ENCODE measurements around the gene BMPR1B. TPM values are rescaled to one million over a fixed set of nuclear protein-coding genes. Genes with fewer than 3 reads are reported as not detected.
A peak's percentile ranks its signal among the peaks of the same experiment; 100 is the strongest.

Gene BMPR1B
- total RNA-seq, 4 donors from 2014 or later, result 10.5 to 40.9 (median 20.3) TPM

DNA sequence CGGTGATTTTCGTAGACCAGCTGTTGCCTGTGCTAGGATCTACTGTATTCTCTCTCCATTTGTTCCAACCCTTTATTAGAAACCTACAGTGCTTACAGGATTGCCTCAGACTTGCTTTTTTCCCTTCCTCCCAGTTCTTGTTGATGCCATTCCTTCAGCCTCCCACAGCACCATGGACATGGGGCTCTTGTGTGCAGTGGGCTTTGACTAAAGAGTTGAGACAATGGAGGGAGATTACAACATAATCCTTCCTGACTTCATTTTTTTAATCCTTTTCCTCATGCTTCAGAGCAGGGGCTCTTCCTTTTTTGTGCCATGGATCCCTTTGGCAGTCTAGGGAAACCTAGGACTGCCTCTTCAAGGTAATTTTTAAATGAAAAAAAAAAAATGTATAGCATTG is 92.1 kb downstream of the BMPR1B start:
- ATAC-seq, result no peak
- Histone ChIP-seq H3K27ac (no peak overlapping the region), H3K36me3 (no peaks in the 10 kb centered on the region), H3K9me3 (no peaks in the 10 kb centered on the region), H3K4me1 (no peaks in the 10 kb centered on the region), H3K4me3 (no peak overlapping the region), H3K27me3 (no peaks in the 10 kb centered on the region)
- TF ChIP-seq POLR2AphosphoS5 (IDR thresholded peaks at IDR 0.05), result no peak
- no peak for TF ChIP-seq CTCF (IDR thresholded peaks at IDR 0.05)
- TF ChIP-seq POLR2A (IDR thresholded peaks at IDR 0.05), result no peak
- TF ChIP-seq EP300 (IDR thresholded peaks at IDR 0.05), result no peak
- 79 to 81% methylated on average over 2 of the region's 2 CpGs for WGBS, 2 donors (ENCODE audit: low coverage in 1 of 2)

- ATAC-seq, result no peak
- TF ChIP-seq POLR2A (IDR thresholded peaks at IDR 0.05) (no peak), POLR2AphosphoS5 (IDR thresholded peaks at IDR 0.05) (no peak), CTCF (IDR thresholded peaks at IDR 0.05) (no peak), EP300 (IDR thresholded peaks at IDR 0.05) (no peak)
- H3K4me1 ChIP-seq, result no peaks in the 10 kb centered on the region
- H3K36me3 ChIP-seq, result no peaks in the 10 kb centered on the region
- no peak overlapping the region for H3K4me3 ChIP-seq
- 11 to 14% methylated on average over 1 of the region's 1 CpG for WGBS, 2 donors (ENCODE audit: low coverage in 1 of 2)
- H3K9me3 ChIP-seq, result no peaks in the 10 kb centered on the region
- no peaks in the 10 kb centered on the region for H3K27me3 ChIP-seq
- no peak overlapping the region for H3K27ac ChIP-seq
Measured at GRCh38 chr4:94852616-94853015, 94.9 kb downstream of the BMPR1B start.

DNA sequence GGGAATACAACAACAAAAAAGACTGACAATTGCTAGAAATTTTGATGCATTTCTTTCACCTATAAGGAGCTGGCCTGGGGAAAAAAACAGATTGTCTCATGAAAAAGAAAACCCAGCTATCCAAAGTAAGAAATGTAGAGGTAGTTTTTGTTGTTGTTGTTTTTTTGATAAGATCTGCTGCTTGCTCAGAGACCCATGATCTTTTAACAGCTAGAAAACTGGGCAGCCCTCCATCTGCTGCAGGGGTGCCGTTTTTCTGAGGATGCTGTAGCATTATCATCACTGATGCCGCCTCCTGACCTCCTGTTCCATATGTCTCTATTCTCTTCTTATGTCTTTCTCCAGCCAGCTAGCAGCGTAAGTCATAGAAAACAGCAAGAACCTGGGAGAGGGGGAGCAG is 98.3 kb downstream of the BMPR1B start:
- Histone ChIP-seq H3K4me3 (no peak overlapping the region), H3K27ac (no peak overlapping the region), H3K36me3 (no peaks in the 10 kb centered on the region), H3K27me3 (no peaks in the 10 kb centered on the region), H3K4me1 (no peaks in the 10 kb centered on the region), H3K9me3 (no peaks in the 10 kb centered on the region)
- WGBS, 2 donors (ENCODE audit: low coverage in 1 of 2), result 71 to 81% methylated on average over 1 to 2 of the region's 3 CpGs
- no peak for TF ChIP-seq CTCF (IDR thresholded peaks at IDR 0.05)
- TF ChIP-seq EP300 (IDR thresholded peaks at IDR 0.05), result no peak
- TF ChIP-seq POLR2A (IDR thresholded peaks at IDR 0.05), result no peak
- no peak for TF ChIP-seq POLR2AphosphoS5 (IDR thresholded peaks at IDR 0.05)
- ATAC-seq, result no peak

DNA sequence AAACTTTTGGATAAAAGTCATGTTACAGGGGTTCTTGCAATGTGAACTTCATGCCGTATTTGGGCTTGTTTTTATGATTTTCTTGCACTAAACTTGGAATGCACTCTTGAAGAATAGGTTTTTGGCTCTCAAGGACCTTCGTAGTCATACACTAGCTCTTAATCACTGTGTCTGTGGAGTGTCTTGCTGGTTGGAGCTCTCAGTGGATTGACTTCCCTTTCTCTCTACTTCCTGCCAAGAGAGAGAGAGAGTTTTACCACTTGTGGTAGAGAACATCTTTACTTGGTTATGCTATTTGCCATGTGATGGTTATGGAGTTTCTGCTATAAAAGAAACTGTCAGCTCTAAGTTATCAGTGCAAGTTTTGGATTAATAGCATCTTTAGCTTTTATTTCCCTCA is 112.4 kb downstream of the BMPR1B start:
- Histone ChIP-seq H3K27ac (peak overlapping the region in 1 of 4 donors; percentile 36), H3K36me3 (no peaks in the 10 kb centered on the region), H3K9me3 (no peaks in the 10 kb centered on the region), H3K27me3 (no peaks in the 10 kb centered on the region), H3K4me1 (peaks cover 0 to 33% (median 0%) of the 10 kb centered on the region in 3 donors), H3K4me3 (no peak overlapping the region)
- ATAC-seq, result no peak
- no peak for TF ChIP-seq EP300 (IDR thresholded peaks at IDR 0.05)
- no peak for TF ChIP-seq POLR2A (IDR thresholded peaks at IDR 0.05)
- TF ChIP-seq CTCF (IDR thresholded peaks at IDR 0.05), result no peak
- no peak for TF ChIP-seq POLR2AphosphoS5 (IDR thresholded peaks at IDR 0.05)
- 39 to 50% methylated on average over 2 of the region's 2 CpGs for WGBS, 2 donors (ENCODE audit: low coverage in 1 of 2)

GRCh38 chr4:94871644-94872305 is 114.0 kb downstream of the BMPR1B start:
- no peaks in the 10 kb centered on the region for H3K36me3 ChIP-seq
- H3K27me3 ChIP-seq, result no peaks in the 10 kb centered on the region
- no peak overlapping the region for H3K4me3 ChIP-seq
- H3K4me1 ChIP-seq, result peaks cover 0 to 33% (median 0%) of the 10 kb centered on the region in 3 donors
- WGBS, 2 donors (ENCODE audit: low coverage in 1 of 2), result 30 to 34% methylated on average over 4 of the region's 4 CpGs
- peak overlapping the region in 3 of 4 donors; percentile 0 to 24 (median 8) for H3K27ac ChIP-seq
- no peak for TF ChIP-seq POLR2A (IDR thresholded peaks at IDR 0.05)
- TF ChIP-seq POLR2AphosphoS5 (IDR thresholded peaks at IDR 0.05), result no peak
- no peak for TF ChIP-seq EP300 (IDR thresholded peaks at IDR 0.05)
- no peak for TF ChIP-seq CTCF (IDR thresholded peaks at IDR 0.05)
- H3K9me3 ChIP-seq, result no peaks in the 10 kb centered on the region
- ATAC-seq, result no peak

Data from gastroesophageal sphincter (tissue), 4 donors.